ENCODE measurements around the gene PHF24. TPM values are rescaled to one million over a fixed set of nuclear protein-coding genes. Genes with fewer than 3 reads are reported as not detected.
"Not testable (repeated sequence)": the region's sequence is repeated elsewhere in the genome, so short reads cannot be mapped to it uniquely, and the experiment has no call there.

PHF24 gene
- total RNA-seq, 4 donors from 2014 or later: 0.21 to 1.2 (median 0.63) TPM

- H3K4me1 ChIP-seq: no peaks in the 10 kb centered on the region
- H3K27me3 ChIP-seq: no peaks in the 10 kb centered on the region
- H3K9me3 ChIP-seq: peaks cover 0 to 10% (median 0%) of the 10 kb centered on the region in 4 donors
- 78 to 80% methylated on average over 2 of the region's 2 CpGs for WGBS, 2 donors
- no peak overlapping the region for H3K4me3 ChIP-seq
- no peaks in the 10 kb centered on the region for H3K36me3 ChIP-seq
- TF ChIP-seq CTCF (IDR thresholded peaks at IDR 0.05) (no peak), POLR2A (IDR thresholded peaks at IDR 0.05) (no peak), EP300 (IDR thresholded peaks at IDR 0.05) (no peak)
- H3K27ac ChIP-seq: no peak overlapping the region
- DNase-seq (ENCODE audit: low spot score in 2 of 2): no peak
Observed at GRCh38 chr9:34948451-34948850, 9.6 kb upstream of the PHF24 start.

GRCh38 chr9:34954225-34954624, 3.9 kb upstream of the PHF24 start:
- TF ChIP-seq POLR2A (IDR thresholded peaks at IDR 0.05) (no peak), CTCF (IDR thresholded peaks at IDR 0.05) (no peak), EP300 (IDR thresholded peaks at IDR 0.05) (no peak)
- peaks cover 0 to 10% (median 0%) of the 10 kb centered on the region in 4 donors for H3K9me3 ChIP-seq
- peaks cover 0 to 28% of the 10 kb centered on the region in 2 donors for H3K27me3 ChIP-seq
- H3K27ac ChIP-seq: no peak overlapping the region
- H3K36me3 ChIP-seq: no peaks in the 10 kb centered on the region
- H3K4me1 ChIP-seq: peaks cover 0 to 11% (median 4%) of the 10 kb centered on the region in 4 donors
- 63 to 70% methylated on average over 2 of the region's 2 CpGs for WGBS, 2 donors
- no peak for DNase-seq (ENCODE audit: low spot score in 2 of 2)
- no peak overlapping the region for H3K4me3 ChIP-seq

- 53 to 61% methylated on average over 7 of the region's 7 CpGs for WGBS, 2 donors
- not testable (repeated sequence) for H3K4me3 ChIP-seq; H3K27ac ChIP-seq; H3K9me3 ChIP-seq; H3K36me3 ChIP-seq; DNase-seq (ENCODE audit: low spot score in 2 of 2)
- H3K27me3 ChIP-seq: peaks cover 0 to 37% of the 10 kb centered on the region in 2 donors
- H3K4me1 ChIP-seq: peaks cover 0 to 11% (median 4%) of the 10 kb centered on the region in 4 donors
Observed at GRCh38 chr9:34956066-34956465, 2.0 kb upstream of the PHF24 start.

- WGBS, 2 donors: 76 to 79% methylated on average over 4 of the region's 4 CpGs
- peaks cover 0 to 11% (median 4%) of the 10 kb centered on the region in 4 donors for H3K4me1 ChIP-seq
- no peak for TF ChIP-seq CTCF (IDR thresholded peaks at IDR 0.05)
- TF ChIP-seq EP300 (IDR thresholded peaks at IDR 0.05): no peak
- TF ChIP-seq POLR2A (IDR thresholded peaks at IDR 0.05): no peak
Observed at GRCh38 chr9:34956648-34957047, 1.4 kb upstream of the PHF24 start.

GRCh38 chr9:34958411-34958982, 412 bp downstream of the PHF24 start:
- Histone ChIP-seq H3K27ac (no peak overlapping the region), H3K27me3 (peaks cover 0 to 45% of the 10 kb centered on the region in 2 donors), H3K4me3 (peak overlapping the region in 3 of 4 donors; percentile 25 to 57 (median 26)), H3K4me1 (peaks cover 0 to 11% (median 4%) of the 10 kb centered on the region in 4 donors), H3K9me3 (no peaks in the 10 kb centered on the region), H3K36me3 (no peaks in the 10 kb centered on the region)
- DNase-seq (ENCODE audit: low spot score in 2 of 2): no peak
- 9 to 16% methylated on average over 12 to 15 of the region's 21 CpGs for WGBS, 2 donors
- TF ChIP-seq POLR2A (IDR thresholded peaks at IDR 0.05) (no peak), CTCF (IDR thresholded peaks at IDR 0.05) (no peak), EP300 (IDR thresholded peaks at IDR 0.05) (no peak)

More at GRCh38 chr9:34956648-34957047, 1.4 kb upstream of the PHF24 start:
- Histone ChIP-seq H3K27me3 (peaks cover 0 to 37% of the 10 kb centered on the region in 2 donors), H3K27ac (no peak overlapping the region), H3K4me3 (no peak overlapping the region), H3K36me3 (no peaks in the 10 kb centered on the region), H3K9me3 (peaks cover 0 to 3% (median 0%) of the 10 kb centered on the region in 4 donors)
- DNase-seq (ENCODE audit: low spot score in 2 of 2): no peak

Measured in tibial nerve (tissue), 4 donors.